Stimulated activated CD4-positive, alpha-beta T cell treated with anti-CD3 and anti-CD28 coated beads, Interleukin-15, amount 100 ng/mL, for 1 hour (primary cell): ENCODE measurements around the gene FLOT2.
"Not testable (repeated sequence)": the region's sequence is repeated elsewhere in the genome, so short reads cannot be mapped to it uniquely, and the experiment has no call there.

Source experiments
- DNase-seq, 2 donors: peaks; one replicate each; pipeline ENCODE4 v3.0.0-alpha.2; 2020; ENCODE audit warnings: low read depth in 1 of 2, low spot score in 1 of 2

The FLOT2 gene

GRCh38 chr17:28853295-28853694 lies 44.2 kb downstream of the FLOT2 start:
- no peak for DNase-seq

- no peak for DNase-seq
Measured at GRCh38 chr17:28849281-28849680, 48.3 kb downstream of the FLOT2 start.

GRCh38 chr17:28848667-28849066 lies 48.9 kb downstream of the FLOT2 start:
- peak; percentile 12 to 41 for DNase-seq

- not testable (repeated sequence) for DNase-seq
Measured at GRCh38 chr17:28846699-28847098, 50.8 kb downstream of the FLOT2 start.

- no peak for DNase-seq
Measured at GRCh38 chr17:28846231-28846630, 51.3 kb downstream of the FLOT2 start.

GRCh38 chr17:28843816-28844148 lies 53.8 kb downstream of the FLOT2 start:
- no peak for DNase-seq

- DNase-seq = peak; percentile 71 to 82
Measured at GRCh38 chr17:28842282-28843012, 55.1 kb downstream of the FLOT2 start, which contains the start of gene FAM222B. FAM222B (minus strand) TSS chr17:28842790; CDS start chr17:28766667, 76,123 bp downstream.

- DNase-seq = no peak
Measured at GRCh38 chr17:28841901-28842281, 55.6 kb downstream of the FLOT2 start.

GRCh38 chr17:28839221-28839620 lies 58.3 kb downstream of the FLOT2 start:
- DNase-seq = no peak

- DNase-seq = not testable (repeated sequence)
Measured at GRCh38 chr17:28836541-28836940, 61.0 kb downstream of the FLOT2 start.

- no peak for DNase-seq
Measured at GRCh38 chr17:28834420-28834819, 63.1 kb downstream of the FLOT2 start.
